ENCODE results near the gene SNTB2.

GRCh38 chr16:69307091-69307490 lies 120.1 kb downstream of the SNTB2 start:
- TF ChIP-seq POLR2A (IDR thresholded peaks at IDR 0.05) (no peak), POLR2AphosphoS5 (IDR thresholded peaks at IDR 0.05) (no peak), EP300 (IDR thresholded peaks at IDR 0.05) (no peak)
- TF ChIP-seq, protein P1, sequence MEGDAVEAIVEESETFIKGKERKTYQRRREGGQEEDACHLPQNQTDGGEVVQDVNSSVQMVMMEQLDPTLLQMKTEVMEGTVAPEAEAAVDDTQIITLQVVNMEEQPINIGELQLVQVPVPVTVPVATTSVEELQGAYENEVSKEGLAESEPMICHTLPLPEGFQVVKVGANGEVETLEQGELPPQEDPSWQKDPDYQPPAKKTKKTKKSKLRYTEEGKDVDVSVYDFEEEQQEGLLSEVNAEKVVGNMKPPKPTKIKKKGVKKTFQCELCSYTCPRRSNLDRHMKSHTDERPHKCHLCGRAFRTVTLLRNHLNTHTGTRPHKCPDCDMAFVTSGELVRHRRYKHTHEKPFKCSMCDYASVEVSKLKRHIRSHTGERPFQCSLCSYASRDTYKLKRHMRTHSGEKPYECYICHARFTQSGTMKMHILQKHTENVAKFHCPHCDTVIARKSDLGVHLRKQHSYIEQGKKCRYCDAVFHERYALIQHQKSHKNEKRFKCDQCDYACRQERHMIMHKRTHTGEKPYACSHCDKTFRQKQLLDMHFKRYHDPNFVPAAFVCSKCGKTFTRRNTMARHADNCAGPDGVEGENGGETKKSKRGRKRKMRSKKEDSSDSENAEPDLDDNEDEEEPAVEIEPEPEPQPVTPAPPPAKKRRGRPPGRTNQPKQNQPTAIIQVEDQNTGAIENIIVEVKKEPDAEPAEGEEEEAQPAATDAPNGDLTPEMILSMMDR (IDR thresholded peaks at IDR 0.05) = no peak
